ENCODE data around the gene RPL36A.
A peak's percentile ranks its signal among the peaks of the same experiment; 100 is the strongest.

Gene RPL36A

GRCh38 chrX:101390664-101391525 is at the start of gene RPL36A:
RPL36A (plus strand) TSS chrX:101391011; CDS start chrX:101391044, 33 bp downstream.
- peak; percentile 97 for DNase-seq

- DNase-seq = no peak
Observed at GRCh38 chrX:101347859-101348451, 42.9 kb upstream of the RPL36A start.

GRCh38 chrX:101348452-101349192 is 42.2 kb upstream of the RPL36A start, which contains the start of gene TIMM8A:
TIMM8A (minus strand) TSS chrX:101348742; CDS start chrX:101348664, 78 bp downstream.
- DNase-seq = peak; percentile 87

- peak; percentile 35 for DNase-seq
Observed at GRCh38 chrX:101349193-101349562, 41.6 kb upstream of the RPL36A start.

- DNase-seq = peak; percentile 56
Observed at GRCh38 chrX:101357166-101357795, 33.5 kb upstream of the RPL36A start.

- DNase-seq = no peak
Observed at GRCh38 chrX:101359966-101360365, 30.8 kb upstream of the RPL36A start.

- peak; percentile 86 for DNase-seq
Observed at GRCh38 chrX:101360390-101360789, 30.4 kb upstream of the RPL36A start.

- DNase-seq = no peak
Observed at GRCh38 chrX:101362116-101362515, 28.7 kb upstream of the RPL36A start.

- DNase-seq = peak; percentile 32
Observed at GRCh38 chrX:101362757-101363156, 28.1 kb upstream of the RPL36A start.

- DNase-seq = no peak
Observed at GRCh38 chrX:101365301-101365795, 25.5 kb upstream of the RPL36A start.

GRCh38 chrX:101368800-101369199 is 22.0 kb upstream of the RPL36A start:
- peak; percentile 60 for DNase-seq

GRCh38 chrX:101369687-101370086 is 21.1 kb upstream of the RPL36A start:
- no peak for DNase-seq

GRCh38 chrX:101370888-101371504 is 19.8 kb upstream of the RPL36A start:
- no peak for DNase-seq

- no peak for DNase-seq
Observed at GRCh38 chrX:101377547-101377946, 13.3 kb upstream of the RPL36A start.

- peak; percentile 49 for DNase-seq
Observed at GRCh38 chrX:101383679-101384205, 7.1 kb upstream of the RPL36A start.

- DNase-seq = no peak
Observed at GRCh38 chrX:101385026-101385684, 5.7 kb upstream of the RPL36A start.

- peak; percentile 91 for DNase-seq
Observed at GRCh38 chrX:101385795-101386541, 4.8 kb upstream of the RPL36A start, which contains the start of gene BTK. BTK (minus strand) TSS chrX:101386191; CDS start chrX:101375284, 10,907 bp downstream.

- DNase-seq = no peak
Observed at GRCh38 chrX:101386542-101386885, 4.3 kb upstream of the RPL36A start.

GRCh38 chrX:101388604-101389003 is 2.2 kb upstream of the RPL36A start:
- DNase-seq = no peak

- DNase-seq = no peak
Observed at GRCh38 chrX:101391831-101392230, 1.0 kb downstream of the RPL36A start.
